Erythroblast (primary cell): ENCODE results near the gene CDK17.
"Not testable (repeated sequence)": the region's sequence is repeated elsewhere in the genome, so short reads cannot be mapped to it uniquely, and the experiment has no call there.

Source experiments
- DNase-seq, 2 experiments: peaks; one replicate each; lab custom pipeline; 2025; lab: John Stamatoyannopoulos, UW
- GATA1 ChIP-seq: IDR thresholded peaks from 2 replicates; pipeline ENCODE4 v1.6.1; 2011; ENCODE audit warnings: low read depth, mild to moderate bottlenecking, control low read depth, low read length, moderate library complexity
- POLR2A ChIP-seq: IDR thresholded peaks from 2 replicates; pipeline ENCODE4 v1.6.1; 2011; ENCODE audit warnings: mild to moderate bottlenecking, low read length

CDK17 gene

DNA sequence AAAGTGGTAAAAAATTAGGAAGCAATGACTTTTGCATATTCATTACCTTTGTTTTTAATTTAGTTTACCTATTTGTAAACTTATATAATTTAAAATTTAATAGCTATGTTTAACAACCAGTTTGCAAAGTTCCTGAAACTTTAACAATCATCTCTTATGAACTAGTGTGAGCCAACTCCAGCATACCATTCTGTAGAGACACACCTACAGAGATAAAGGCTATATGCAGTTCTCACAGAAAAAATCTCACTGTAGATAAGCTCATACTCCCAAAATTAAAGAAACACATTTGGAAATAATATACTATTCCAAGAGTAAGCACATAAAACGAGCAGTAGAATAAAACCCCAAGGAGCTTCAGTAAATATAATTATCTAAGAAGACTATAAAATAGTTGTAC is 77.5 kb downstream of the CDK17 start:
- no peak for DNase-seq
- TF ChIP-seq POLR2A: no peak
- no peak for TF ChIP-seq GATA1

DNA sequence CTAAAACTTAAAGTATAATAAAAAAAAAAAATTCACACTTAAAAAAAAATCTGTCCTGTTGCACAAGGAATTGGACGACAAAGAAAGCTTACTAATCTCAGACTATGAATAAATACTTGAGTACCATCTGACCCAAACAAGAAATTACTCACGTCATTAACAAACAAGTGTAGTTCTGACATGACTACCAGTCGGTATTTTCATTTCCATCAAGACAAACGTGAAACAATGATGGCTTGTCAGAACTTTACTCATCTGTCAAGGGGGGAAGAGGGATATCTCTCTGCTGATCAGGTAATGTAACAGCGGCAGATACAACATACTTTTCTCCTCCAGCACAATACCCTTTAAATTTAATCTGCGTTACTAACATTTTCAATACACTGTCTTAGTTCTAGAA is 78.3 kb downstream of the CDK17 start:
- TF ChIP-seq GATA1: no peak
- TF ChIP-seq POLR2A: no peak
- no peak for DNase-seq

DNA sequence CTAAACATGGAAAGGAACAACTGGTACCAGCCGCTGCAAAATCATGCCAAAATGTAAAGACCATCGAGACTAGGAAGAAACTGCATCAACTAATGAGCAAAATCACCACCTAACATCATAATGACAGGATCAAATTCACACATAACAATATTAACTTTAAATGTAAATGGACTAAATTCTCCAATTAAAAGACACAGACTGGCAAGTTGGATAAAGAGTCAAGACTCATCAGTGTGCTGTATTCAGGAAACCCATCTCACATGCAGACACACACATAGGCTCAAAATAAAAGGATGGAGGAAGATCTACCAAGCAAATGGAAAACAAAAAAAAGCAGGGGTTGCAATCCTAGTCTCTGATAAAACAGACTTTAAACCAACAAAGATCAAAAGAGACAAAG is 82.4 kb downstream of the CDK17 start:
- not testable (repeated sequence) for DNase-seq

DNA sequence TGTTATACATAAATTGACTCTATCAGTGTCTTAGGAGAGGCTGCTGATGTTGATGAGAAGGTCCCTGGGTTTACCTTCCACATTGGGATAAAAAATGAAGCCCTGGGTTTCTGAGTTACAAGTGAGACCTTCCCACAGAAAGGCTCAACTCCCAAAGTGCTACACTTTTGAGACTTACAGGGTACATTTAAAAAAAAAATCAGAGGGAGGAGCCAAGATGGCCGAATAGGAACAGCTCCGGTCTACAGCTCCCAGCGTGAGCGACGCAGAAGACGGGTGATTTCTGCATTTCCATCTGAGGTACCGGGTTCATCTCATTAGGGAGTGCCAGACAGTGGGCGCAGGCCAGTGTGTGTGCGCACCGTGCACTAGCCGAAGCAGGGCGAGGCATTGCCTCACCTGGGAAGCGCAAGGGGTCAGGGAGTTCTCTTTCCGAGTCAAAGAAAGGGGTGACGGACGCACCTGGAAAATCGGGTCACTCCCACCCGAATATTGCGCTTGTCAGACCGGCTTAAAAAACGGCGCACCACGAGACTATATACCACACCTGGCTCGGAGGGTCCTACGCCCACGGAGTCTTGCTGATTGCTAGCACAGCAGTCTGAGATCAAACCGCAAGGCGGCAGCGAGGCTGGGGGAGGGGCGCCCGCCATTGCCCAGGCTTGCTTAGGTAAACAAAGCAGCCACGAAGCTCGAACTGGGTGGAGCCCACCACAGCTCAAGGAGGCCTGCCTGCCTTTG is 84.3 kb downstream of the CDK17 start:
- not testable (repeated sequence) for DNase-seq

DNA sequence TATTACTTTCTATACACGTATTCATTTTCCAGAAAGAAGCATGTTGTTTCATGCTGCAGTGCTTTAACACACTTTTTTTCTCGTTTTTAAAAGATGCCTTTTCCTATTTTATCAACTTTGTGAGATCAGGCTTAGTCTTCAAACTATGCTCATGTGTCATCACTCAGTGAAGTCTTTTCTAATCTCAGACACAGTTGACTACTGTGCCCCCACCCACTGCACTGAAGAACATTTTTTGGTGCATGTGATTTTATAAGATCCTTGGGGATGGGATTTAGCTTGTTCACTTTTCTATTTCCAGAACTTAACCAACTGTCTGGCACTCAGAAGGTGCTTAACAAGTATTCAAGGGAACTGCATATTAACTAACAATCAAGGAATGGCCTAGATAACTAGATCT is 85.5 kb downstream of the CDK17 start:
- TF ChIP-seq GATA1: no peak
- TF ChIP-seq POLR2A: no peak
- peak; percentile 2 to 18 for DNase-seq

DNA sequence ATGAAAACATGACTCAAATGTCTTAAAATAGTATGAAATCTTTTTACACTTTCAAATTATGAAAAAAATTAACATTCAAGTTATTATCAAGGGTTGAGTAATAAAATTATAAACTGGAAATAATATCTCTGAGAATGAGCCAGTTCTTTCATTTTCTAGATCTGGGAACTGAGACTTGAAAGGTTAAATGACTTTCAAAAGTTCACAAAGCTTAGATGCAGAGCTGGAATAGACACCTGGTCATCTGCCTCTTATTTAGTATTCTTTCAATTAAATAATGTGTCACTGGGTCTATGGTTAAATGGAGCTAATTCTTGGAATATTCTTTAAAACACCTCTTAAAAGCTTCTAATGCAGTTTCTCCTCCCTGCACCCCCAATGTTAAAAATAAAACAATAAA is 86.6 kb downstream of the CDK17 start:
- no peak for DNase-seq
- no peak for TF ChIP-seq GATA1
- TF ChIP-seq POLR2A: no peak

DNA sequence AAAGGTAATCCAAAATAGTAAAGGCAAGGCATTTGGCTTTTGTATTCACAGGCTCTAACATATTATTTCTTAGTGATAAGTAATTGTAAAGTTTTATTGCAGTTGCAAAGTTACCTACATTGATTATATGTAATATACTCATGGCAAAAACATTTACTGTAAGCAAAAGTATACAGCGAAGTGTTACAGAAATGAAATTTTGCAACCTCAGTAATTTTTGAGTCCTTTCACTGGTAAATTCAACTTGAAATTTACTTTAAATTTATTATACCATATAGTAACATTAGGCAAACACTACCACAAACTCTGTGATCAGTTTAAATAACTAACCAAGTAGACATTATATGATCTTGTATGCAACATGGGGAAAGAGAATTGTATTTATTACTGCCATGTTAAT is 89.0 kb downstream of the CDK17 start:
- TF ChIP-seq POLR2A (no peak), GATA1 (no peak)
- DNase-seq: no peak

DNA sequence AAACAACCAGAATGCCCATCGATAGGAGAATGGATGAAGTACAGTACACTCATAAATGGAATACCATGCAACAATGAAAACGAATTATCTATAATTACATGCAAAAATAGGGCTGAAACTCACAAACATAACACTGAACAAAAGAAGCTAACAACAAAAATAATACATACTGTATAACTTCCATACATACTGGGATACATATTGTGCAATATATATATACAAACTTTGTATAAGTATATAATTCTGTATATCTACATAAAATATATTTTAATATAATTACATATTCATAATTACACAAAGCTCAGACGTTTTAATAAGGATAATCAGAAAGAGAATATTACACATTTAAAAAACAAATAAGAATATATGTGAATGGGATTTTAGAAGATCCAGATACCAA is 90.2 kb downstream of the CDK17 start:
- TF ChIP-seq POLR2A: no peak
- no peak for TF ChIP-seq GATA1
- no peak for DNase-seq

DNA sequence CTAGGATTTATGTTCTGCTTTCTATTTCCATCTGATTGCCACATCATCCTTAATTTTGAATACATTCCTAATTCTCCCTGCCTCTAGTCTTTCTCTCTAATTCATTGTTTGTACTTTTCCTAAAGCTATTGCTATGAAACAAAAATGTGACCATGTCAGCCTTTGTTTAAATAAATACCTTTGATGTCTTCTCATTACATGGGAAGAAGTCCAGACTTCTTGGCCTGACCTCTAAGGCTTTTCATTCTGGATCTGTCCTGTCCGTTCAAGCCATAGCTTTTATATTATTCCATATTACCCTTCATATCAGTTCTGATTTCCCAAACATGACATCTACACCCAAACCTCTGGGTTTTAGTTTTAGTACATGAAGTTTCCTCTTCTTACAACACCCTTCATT is 91.4 kb downstream of the CDK17 start:
- no peak for TF ChIP-seq GATA1
- TF ChIP-seq POLR2A: no peak
- no peak for DNase-seq

DNA sequence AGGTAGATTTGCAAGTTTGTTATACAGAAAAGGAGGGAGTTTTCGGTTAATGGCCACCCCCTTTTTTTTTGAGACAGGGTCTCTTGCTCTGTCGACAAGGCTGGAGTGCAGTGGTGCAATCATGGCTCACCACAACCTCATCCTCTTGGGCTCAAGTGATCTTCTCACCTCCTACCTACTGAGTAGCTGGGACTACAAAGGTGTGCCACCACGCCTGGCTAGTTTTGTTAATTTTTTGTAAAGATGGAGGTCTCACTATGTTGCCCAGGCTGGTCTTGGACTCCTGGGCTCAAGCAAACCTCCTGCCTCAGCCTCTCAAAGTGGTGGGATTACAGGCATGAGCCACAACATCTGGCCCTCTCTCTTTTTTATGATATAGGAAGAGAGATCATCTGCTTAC is 94.6 kb downstream of the CDK17 start:
- no peak for TF ChIP-seq POLR2A
- no peak for TF ChIP-seq GATA1
- no peak for DNase-seq

DNA sequence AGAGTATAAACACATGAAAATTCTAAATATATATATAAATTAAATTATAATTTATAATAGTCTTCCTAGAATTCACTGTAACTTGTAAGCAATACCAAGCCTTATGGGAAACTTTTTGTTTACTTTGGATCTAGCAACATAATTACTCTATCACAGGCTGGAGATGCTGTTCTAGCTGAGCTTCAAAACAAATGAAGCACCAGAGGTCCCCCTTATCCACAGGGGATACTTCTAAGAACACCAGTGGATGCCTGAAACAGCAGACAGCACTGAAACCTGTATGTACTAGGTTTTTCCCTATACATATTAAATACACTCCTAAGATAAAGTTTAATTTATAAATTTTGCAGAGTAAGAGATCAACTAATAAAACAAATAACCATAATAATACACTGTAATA is 96.6 kb downstream of the CDK17 start:
- TF ChIP-seq POLR2A: no peak
- TF ChIP-seq GATA1: no peak
- peak; percentile 12 to 40 for DNase-seq

DNA sequence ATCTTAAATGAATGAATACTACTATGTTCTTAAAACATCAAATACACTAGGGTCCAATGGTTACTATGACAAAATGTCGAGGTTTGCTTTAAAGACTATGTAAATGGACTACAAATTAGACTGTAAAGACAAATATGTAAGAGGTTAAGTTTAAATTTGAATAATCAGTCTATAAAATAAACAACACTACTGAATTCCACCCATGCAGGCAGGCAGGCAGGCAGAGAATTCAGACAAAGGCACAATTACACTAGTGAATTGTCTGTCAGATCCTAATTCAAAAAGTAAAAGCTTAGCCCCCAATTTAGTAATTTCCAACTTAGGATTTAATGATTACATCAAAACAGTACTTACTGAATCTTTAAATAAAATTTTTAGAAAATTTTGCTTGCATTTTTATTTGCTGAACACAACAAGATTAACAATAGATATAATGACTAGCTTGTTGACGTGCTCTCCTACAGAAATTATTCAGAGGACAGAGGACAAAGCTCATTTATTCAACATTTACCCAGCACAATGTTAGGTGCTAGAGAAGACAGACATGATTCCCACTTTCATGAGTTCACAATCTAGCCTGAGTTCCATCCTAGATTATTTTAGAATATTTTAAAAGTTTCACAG is 97.4 kb downstream of the CDK17 start:
- DNase-seq: no peak
- TF ChIP-seq POLR2A: no peak
- no peak for TF ChIP-seq GATA1

DNA sequence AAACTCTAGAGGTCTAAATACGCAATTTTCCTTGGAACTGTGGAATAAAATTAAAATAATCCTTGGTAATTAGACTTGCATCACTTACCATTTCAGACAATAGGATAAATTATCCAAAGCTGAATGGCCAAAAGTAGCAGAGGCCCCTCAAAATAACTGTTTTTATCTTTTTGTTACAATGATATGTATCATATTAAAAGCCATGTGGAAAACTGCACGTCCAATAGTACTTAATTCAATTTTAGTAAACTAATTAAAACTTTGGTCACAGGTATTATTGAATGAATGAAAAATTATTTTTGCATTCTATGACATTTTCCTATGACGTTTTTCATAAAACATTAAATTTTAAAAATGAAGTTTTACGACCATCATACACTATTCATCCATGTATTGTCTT is 98.5 kb downstream of the CDK17 start:
- no peak for TF ChIP-seq GATA1
- TF ChIP-seq POLR2A: no peak
- DNase-seq: no peak

DNA sequence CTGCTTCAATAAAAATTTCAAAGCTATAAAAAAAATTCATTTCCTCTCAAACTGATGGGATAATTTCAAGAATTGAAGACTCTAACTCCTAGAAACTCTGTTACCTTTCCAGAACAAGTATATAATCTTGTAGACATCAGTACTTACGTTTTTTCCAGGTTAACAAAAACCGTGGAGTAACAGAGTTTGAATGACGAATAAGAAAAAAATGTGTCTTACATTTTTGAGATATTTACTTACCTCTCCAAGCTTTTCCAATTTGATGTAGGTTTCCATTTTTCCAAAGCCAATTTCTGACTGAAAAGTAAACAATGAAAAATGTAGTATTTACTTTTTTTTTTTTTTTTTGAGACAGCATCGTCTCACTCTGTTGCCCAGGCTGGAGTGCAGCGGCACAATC is 100.2 kb downstream of the CDK17 start:
- TF ChIP-seq POLR2A (no peak), GATA1 (no peak)
- no peak for DNase-seq

DNA sequence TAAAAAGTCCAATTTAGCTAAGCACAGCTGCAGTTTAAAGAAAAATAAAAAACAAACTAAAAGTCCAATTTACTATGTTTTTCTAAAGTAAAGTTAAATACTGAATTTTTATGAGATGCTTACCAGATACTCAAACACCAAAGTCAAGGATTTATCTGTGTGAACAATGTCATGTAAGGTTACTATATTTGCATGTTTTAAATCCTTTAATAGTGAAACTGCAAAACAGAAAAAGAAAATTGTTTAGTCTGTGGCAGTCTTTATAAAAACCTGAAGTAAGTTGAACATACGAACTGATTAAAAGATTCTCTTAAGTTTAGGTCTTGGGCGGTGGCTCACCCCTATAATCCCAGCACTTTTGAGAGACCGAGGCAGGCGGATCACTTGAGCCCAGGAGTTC is 102.7 kb downstream of the CDK17 start:
- no peak for TF ChIP-seq GATA1
- no peak for TF ChIP-seq POLR2A
- no peak for DNase-seq
